AG04449 (cell line): Measurements from ENCODE around the gene GNB1.

Experiments used
- CTCF ChIA-PET: fragments of 350-600 bp; formaldehyde crosslinking; extraction: SDS; loops from one replicate; lab custom pipeline; 2021; ENCODE audit warnings: antibody characterized with exemption; lab: Yijun Ruan, JAX
- POLR2A ChIA-PET: fragments of 400-600, 350-600 bp; formaldehyde crosslinking; extraction: SDS; loops from one replicate; lab custom pipeline; 2020; ENCODE audit warnings: antibody characterized with exemption, inconsistent platforms; lab: Yijun Ruan, JAX
- DNase-seq: peaks from one replicate; pipeline ENCODE4 v3.0.0-alpha.2; 2010; ENCODE audit warnings: low read depth, low spot score
- H3K4me3 ChIP-seq: 2 replicates; pipeline ENCODE4 v1.5.1; 2011; ENCODE audit warnings: low read depth, mild to moderate bottlenecking, control low read depth, low read length
- CTCF ChIP-seq: IDR thresholded peaks from one replicate; pipeline ENCODE4 v1.5.1; 2011; ENCODE audit warnings: mild to moderate bottlenecking, moderate library complexity, low read length, control low read depth, inconsistent platforms; ENCODE audit not compliant: insufficient read depth; ENCODE audit errors: missing control alignments

GNB1 gene

GRCh38 chr1:1794999-1795398, 95.9 kb downstream of the GNB1 start:
- H3K4me3 ChIP-seq: no peak overlapping the region
- POLR2A ChIA-PET: no interaction called here
- CTCF ChIA-PET: interaction anchor here (0.6 to 1.2 kb wide), 2 partner anchors 39 to 111 kb away, joined by 3 to 4 read pairs; no protein-coding TSS in a partner anchor

GRCh38 chr1:1793481-1794244, 97.2 kb downstream of the GNB1 start:
- TF ChIP-seq CTCF: no peak
- H3K4me3 ChIP-seq: no peak overlapping the region
- ChIA-PET CTCF (interaction anchor here (1.2 kb wide), 1 partner anchor 112 kb away, joined by 4 read pairs; no protein-coding TSS in a partner anchor), POLR2A (no interaction called here)
- no peak for DNase-seq

More at GRCh38 chr1:1794999-1795398, 95.9 kb downstream of the GNB1 start:
- TF ChIP-seq CTCF: no peak
- no peak for DNase-seq

- peak; percentile 23 for TF ChIP-seq CTCF
- ChIA-PET CTCF (interaction anchor here (0.7 to 2.6 kb wide), 7 partner anchors 12 to 119 kb away, joined by 3 to 17 read pairs (median 3); no protein-coding TSS in a partner anchor), POLR2A (no interaction called here)
- no peak for DNase-seq
- no peak overlapping the region for H3K4me3 ChIP-seq
Observed at GRCh38 chr1:1788646-1789431, 102.0 kb downstream of the GNB1 start.

GRCh38 chr1:1788136-1788535, 102.8 kb downstream of the GNB1 start:
- DNase-seq: no peak
- H3K4me3 ChIP-seq: no peak overlapping the region
- TF ChIP-seq CTCF: no peak
- ChIA-PET CTCF (interaction anchor here (0.9 to 2.6 kb wide), 4 partner anchors 11 to 120 kb away, joined by 3 to 17 read pairs (median 4); no protein-coding TSS in a partner anchor), POLR2A (no interaction called here)

GRCh38 chr1:1786836-1787605, 103.9 kb downstream of the GNB1 start:
- TF ChIP-seq CTCF: no peak
- POLR2A ChIA-PET: no interaction called here
- DNase-seq: no peak
- CTCF ChIA-PET: interaction anchor here (2.6 kb wide), 1 partner anchor 121 kb away, joined by 17 read pairs; no protein-coding TSS in a partner anchor
- no peak overlapping the region for H3K4me3 ChIP-seq
